Measurements from ENCODE around the gene ZNF441. TPM values are rescaled to one million over a fixed set of nuclear protein-coding genes. Genes with fewer than 3 reads are reported as not detected.

Gene ZNF441
- total and polyA plus RNA-seq, 2 of the 4 experiments (the other 2 are of a cell fraction), result 2.8 to 9.7 TPM

GRCh38 chr19:11763117-11763516 lies 3.7 kb upstream of the ZNF441 start:
- no CpG with 5 or more reads among the region's 3 CpGs for WGBS, 2 experiments (ENCODE audit: extremely low coverage in 2 of 2, insufficient read length in 1 of 2)
- Histone ChIP-seq H4K5ac (ENCODE audit: low read depth, low read length) (no peak overlapping the region), H2AFZ (replicated peaks; ENCODE audit: low read length, poor library complexity) (no peak overlapping the region), H4K20me1 (ENCODE audit: insufficient read depth, low read length) (0 out of 2 replicates have a peak, but pooled peaks cover 3% of the 10 kb centered on the region), H2BK5ac (ENCODE audit: low read depth, low read length, poor library complexity, severe bottlenecking) (no peak overlapping the region), H3K9ac (ENCODE audit: low read depth, low read length) (no peak overlapping the region), H3K4ac (ENCODE audit: low read depth, low read length) (no peak overlapping the region), H3K36me3 (ENCODE audit: control insufficient read depth, insufficient read depth, low read length) (no peaks in the 10 kb centered on the region), H3K9me1 (ENCODE audit: insufficient read depth, low read length) (no peaks in the 10 kb centered on the region), H2BK120ac (ENCODE audit: low read depth, low read length) (no peak overlapping the region), H4K8ac (ENCODE audit: low read depth in 2 of 2, low read length in 2 of 2) (no peak overlapping the region), H3K27me3 (ENCODE audit: control insufficient read depth, insufficient read depth, low read length) (no peaks in the 10 kb centered on the region), H3K14ac (replicated peaks; ENCODE audit: low read depth, low read length) (no peak overlapping the region), H2AK5ac (ENCODE audit: low read depth, low read length) (no peak overlapping the region), H3K18ac (ENCODE audit: low read depth, low read length) (no peak overlapping the region), H4K91ac (ENCODE audit: insufficient read depth, low read depth, low read length) (no peak overlapping the region), H2BK15ac (ENCODE audit: low read depth, low read length) (no peak overlapping the region), H2AK9ac (replicated peaks; ENCODE audit: low read depth, low read length, poor library complexity) (no peak overlapping the region), H3K23ac (ENCODE audit: low read depth, low read length) (no peak overlapping the region), H3K79me1 (ENCODE audit: low read depth in 1 of 2, low read length in 2 of 2) (peaks cover 0 to 7% of the 10 kb centered on the region in 2 experiments; a peak in 3 of 4 replicates), H2BK20ac (ENCODE audit: low read depth, low read length) (no peak overlapping the region), H3K56ac (ENCODE audit: extremely low read depth, insufficient read depth, low read length) (no peak overlapping the region), H3K27ac (ENCODE audit: insufficient read depth, low read length) (no peak overlapping the region), H3K4me3 (ENCODE audit: insufficient read depth, low read depth, low read length) (no peak overlapping the region), H3K4me2 (ENCODE audit: low read depth, low read length) (no peak overlapping the region), H3K4me1 (ENCODE audit: control insufficient read depth, insufficient read depth, low read length) (no peaks in the 10 kb centered on the region; the same call in 1 of the 2 replicates), H3K9me3 (ENCODE audit: control insufficient read depth, insufficient read depth, low read length) (0 out of 2 replicates have a peak, but pooled peaks cover 1% of the 10 kb centered on the region)
- dilution Hi-C loops (cut with HindIII; ENCODE audit: low sequenced_read_pairs, unreplicated experiment) (no loop called here), intact Hi-C loops (cut with micrococcal nuclease) (no loop called here), in situ Hi-C loops (cut with MboI; ENCODE audit: low sequenced_read_pairs) (no loop called here)
- DNase-seq (no peak), ATAC-seq (ENCODE audit: low read depth) (no peak)
- CTCF ChIA-PET, result interaction anchor here (0.6 kb wide), 1 partner anchor 493 kb away, joined by 3 read pairs; no protein-coding TSS in a partner anchor
- BruUV-seq (replicated peaks), result no TSS peak
- TF ChIP-seq CHD1 (IDR thresholded peaks at IDR 0.05; ENCODE audit: low read depth, low read length), result no peak
- TF ChIP-seq FOS (IDR thresholded peaks at IDR 0.05; ENCODE audit: low read depth, low read length), result no peak
- no peak for TF ChIP-seq SMC3 (IDR thresholded peaks at IDR 0.05; ENCODE audit: low read depth, low read length)
- TF ChIP-seq POLR2A (IDR thresholded peaks at IDR 0.05; ENCODE audit: low read depth, low read length), result no peak
- TF ChIP-seq MAZ (IDR thresholded peaks at IDR 0.05; ENCODE audit: borderline replicate concordance, low read depth, low read length), result no peak
- no peak for TF ChIP-seq CTCF (conservative IDR thresholded peaks at IDR 0.05; ENCODE audit: low read depth, low read length)
- TF ChIP-seq BHLHE40 (IDR thresholded peaks at IDR 0.05; ENCODE audit: low read depth, low read length), result no peak
- TF ChIP-seq NFE2L2 (IDR thresholded peaks at IDR 0.05; ENCODE audit: low read depth, low read length), result no peak
- POLR2A ChIA-PET (ENCODE audit: unreplicated experiment), result no interaction called here
